IMR-90 (cell line): ENCODE measurements around the gene MYO1D.

Experiments
- RFX5 ChIP-seq: IDR thresholded peaks from 2 replicates; pipeline ENCODE4 v1.8.0; 2012; ENCODE audit warnings: low read depth, mild to moderate bottlenecking, low read length, moderate library complexity
- TF ChIP-seq, protein P1 (sequence below): conservative IDR thresholded peaks from 2 replicates; pipeline ENCODE4 v1.5.1; 2012; ENCODE audit warnings: mild to moderate bottlenecking, low read depth, low read length, improper control_type of control experiment

DNA sequence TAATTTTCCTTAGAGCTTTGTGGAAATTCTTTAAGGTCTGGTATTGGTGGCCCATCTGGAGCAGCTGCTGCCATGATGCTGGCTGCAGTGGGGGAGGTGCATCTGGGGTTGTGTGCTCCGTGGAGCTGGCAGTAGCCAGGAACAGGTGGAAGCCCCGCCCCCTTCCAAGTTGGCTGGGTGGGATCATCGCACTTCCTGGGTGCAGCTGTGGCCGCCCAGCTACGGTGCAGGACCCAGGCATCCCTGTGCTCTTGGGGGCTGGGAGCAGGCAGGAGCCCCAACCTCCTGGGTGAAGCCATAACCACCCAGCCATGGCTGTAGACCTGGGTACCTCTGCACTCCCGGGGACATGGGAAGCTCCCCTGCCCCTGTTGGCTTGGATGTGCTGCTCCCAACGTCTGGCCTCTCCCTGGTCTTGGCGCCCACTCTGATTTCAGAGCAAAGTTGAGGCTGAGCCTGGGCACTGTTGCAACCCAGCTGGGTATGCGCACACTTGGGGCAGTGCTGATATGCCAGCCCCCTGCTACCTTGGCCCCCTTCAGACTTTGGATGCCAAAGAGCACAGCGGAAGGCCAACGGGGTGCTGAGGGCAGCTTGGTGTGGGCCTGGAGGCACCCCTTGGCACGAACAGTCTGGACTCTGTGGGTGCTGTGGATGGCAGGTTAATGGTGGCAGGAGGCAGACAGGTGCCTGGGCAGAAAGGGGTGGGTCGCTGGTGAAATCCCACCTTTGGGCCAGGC lies 145.2 kb downstream of the MYO1D start:
- TF ChIP-seq, protein P1, sequence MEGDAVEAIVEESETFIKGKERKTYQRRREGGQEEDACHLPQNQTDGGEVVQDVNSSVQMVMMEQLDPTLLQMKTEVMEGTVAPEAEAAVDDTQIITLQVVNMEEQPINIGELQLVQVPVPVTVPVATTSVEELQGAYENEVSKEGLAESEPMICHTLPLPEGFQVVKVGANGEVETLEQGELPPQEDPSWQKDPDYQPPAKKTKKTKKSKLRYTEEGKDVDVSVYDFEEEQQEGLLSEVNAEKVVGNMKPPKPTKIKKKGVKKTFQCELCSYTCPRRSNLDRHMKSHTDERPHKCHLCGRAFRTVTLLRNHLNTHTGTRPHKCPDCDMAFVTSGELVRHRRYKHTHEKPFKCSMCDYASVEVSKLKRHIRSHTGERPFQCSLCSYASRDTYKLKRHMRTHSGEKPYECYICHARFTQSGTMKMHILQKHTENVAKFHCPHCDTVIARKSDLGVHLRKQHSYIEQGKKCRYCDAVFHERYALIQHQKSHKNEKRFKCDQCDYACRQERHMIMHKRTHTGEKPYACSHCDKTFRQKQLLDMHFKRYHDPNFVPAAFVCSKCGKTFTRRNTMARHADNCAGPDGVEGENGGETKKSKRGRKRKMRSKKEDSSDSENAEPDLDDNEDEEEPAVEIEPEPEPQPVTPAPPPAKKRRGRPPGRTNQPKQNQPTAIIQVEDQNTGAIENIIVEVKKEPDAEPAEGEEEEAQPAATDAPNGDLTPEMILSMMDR: no peak
- TF ChIP-seq RFX5: no peak
